Peyer's patch (tissue), 4 donors: Measurements from ENCODE around the gene FAM184A.

Experiments
- CTCF ChIP-seq, 6 experiments: fragments of 450-650 bp in 4 of 6; fragments of 200-600 bp in 2 of 6; sonication (generic) in 1 of 6; IDR thresholded peaks; one replicate each; pipeline ENCODE4 v1.5.1; 2017 to 2019; ENCODE audit warnings: antibody characterized with exemption in 6 of 6, mild to moderate bottlenecking in 3 of 6, moderate library complexity in 1 of 6
- POLR2A ChIP-seq, 2 donors: fragments of 450-650 bp; IDR thresholded peaks; one replicate each; pipeline ENCODE4 v1.5.1; 2017; ENCODE audit warnings: antibody characterized with exemption in 2 of 2, mild to moderate bottlenecking in 2 of 2, moderate library complexity in 2 of 2

GRCh38 chr6:118940770-118941169, 137.7 kb downstream of the FAM184A start:
- TF ChIP-seq CTCF (IDR thresholded peaks at IDR 0.05), result no peak
- TF ChIP-seq POLR2A (IDR thresholded peaks at IDR 0.05), result no peak
